Nephron (organoid): ENCODE results near the gene LNPEP.

Source experiments
- H3K27ac Mint-ChIP-seq, 3 experiments: 2 replicates each; pipeline ENCODE4 v1.8.0; 2020; ENCODE audit warnings: mixed read lengths in 3 of 3, mild to moderate bottlenecking in 2 of 3, moderate library complexity in 1 of 3
- H3K27me3 Mint-ChIP-seq: 2 replicates; pipeline ENCODE4 v1.8.0; 2021; ENCODE audit warnings: low read depth, mild to moderate bottlenecking, moderate library complexity, mixed read lengths
- H3K36me3 Mint-ChIP-seq: 2 replicates; pipeline ENCODE4 v1.8.0; 2020; ENCODE audit warnings: low read depth, mixed read lengths
- H3K4me1 Mint-ChIP-seq: 2 replicates; pipeline ENCODE4 v1.8.0; 2020; ENCODE audit warnings: mixed read lengths
- H3K4me3 Mint-ChIP-seq, 3 experiments: 2 replicates each; pipeline ENCODE4 v1.8.0; 2020; ENCODE audit warnings: mild to moderate bottlenecking in 3 of 3, mixed read lengths in 3 of 3, moderate library complexity in 2 of 3
- H3K9me3 Mint-ChIP-seq: 2 replicates; pipeline ENCODE4 v1.8.0; 2020; ENCODE audit warnings: mixed read lengths
- CTCF ChIP-seq, 3 experiments: fragments of 200-600 bp; sonication (generic); IDR thresholded peaks; one replicate each; pipeline ENCODE4 v1.5.0; 2021; ENCODE audit warnings: antibody characterized with exemption in 3 of 3; ENCODE audit not compliant: unreplicated experiment in 3 of 3

LNPEP gene

GRCh38 chr5:96902876-96903275, 33.0 kb upstream of the LNPEP start:
- H3K9me3 Mint-ChIP-seq = no peaks in the 10 kb centered on the region
- no peaks in the 10 kb centered on the region for H3K27me3 Mint-ChIP-seq
- no peaks in the 10 kb centered on the region for H3K4me1 Mint-ChIP-seq

DNA sequence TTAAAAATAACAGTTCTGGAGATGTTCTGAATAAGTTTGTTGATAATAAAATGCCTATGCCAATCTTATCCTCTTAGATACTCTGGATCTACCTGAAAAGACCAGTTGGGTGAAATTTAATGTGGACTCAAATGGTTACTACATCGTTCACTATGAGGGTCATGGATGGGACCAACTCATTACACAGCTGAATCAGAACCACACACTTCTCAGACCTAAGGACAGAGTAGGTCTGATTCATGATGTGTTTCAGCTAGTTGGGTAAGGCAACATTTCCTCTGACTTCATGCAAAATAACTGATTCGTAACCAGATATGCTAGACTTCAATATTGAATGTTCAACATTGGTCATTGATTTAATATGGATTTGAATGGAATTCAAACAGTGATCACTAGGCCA, 32.6 kb upstream of the LNPEP start:
- TF ChIP-seq CTCF (IDR thresholded peaks at IDR 0.05; ENCODE audit: unreplicated experiment in 3 of 3) = no peak
- Mint-ChIP-seq H3K36me3 (no peaks in the 10 kb centered on the region), H3K27me3 (no peaks in the 10 kb centered on the region), H3K9me3 (no peaks in the 10 kb centered on the region), H3K4me3 (no peak overlapping the region), H3K4me1 (no peaks in the 10 kb centered on the region), H3K27ac (no peak overlapping the region)

More at GRCh38 chr5:96902876-96903275, 33.0 kb upstream of the LNPEP start:
- no peaks in the 10 kb centered on the region for H3K36me3 Mint-ChIP-seq
- no peak for TF ChIP-seq CTCF (IDR thresholded peaks at IDR 0.05; ENCODE audit: unreplicated experiment in 3 of 3)
- H3K4me3 Mint-ChIP-seq = no peak overlapping the region
- H3K27ac Mint-ChIP-seq = no peak overlapping the region

- no peak for TF ChIP-seq CTCF (IDR thresholded peaks at IDR 0.05; ENCODE audit: unreplicated experiment in 3 of 3)
- Mint-ChIP-seq H3K9me3 (no peaks in the 10 kb centered on the region), H3K4me3 (no peak overlapping the region), H3K4me1 (no peaks in the 10 kb centered on the region), H3K27ac (no peak overlapping the region), H3K36me3 (no peaks in the 10 kb centered on the region), H3K27me3 (no peaks in the 10 kb centered on the region)
These were observed 31.6 kb upstream of the LNPEP start for GRCh38 chr5:96904054-96904931.

DNA sequence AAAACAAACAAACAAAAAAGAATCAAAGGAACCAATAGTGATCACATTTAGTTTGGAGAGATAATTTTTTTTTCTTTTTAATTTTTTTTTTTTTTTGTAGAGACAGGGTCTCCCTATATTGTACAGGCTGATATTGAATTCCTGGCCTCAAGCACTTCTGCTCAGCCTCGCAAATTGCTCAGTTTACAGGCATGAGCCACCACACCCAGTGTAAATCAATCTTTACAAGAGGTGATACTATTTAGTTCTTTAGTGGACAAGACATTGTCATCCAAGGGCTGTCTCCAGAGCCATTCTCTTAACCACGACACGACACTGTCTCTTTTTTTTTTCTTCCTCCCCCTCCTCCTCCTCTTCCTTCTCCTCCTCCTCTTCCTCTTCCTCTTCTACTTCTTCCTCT, 30.0 kb upstream of the LNPEP start:
- H3K27ac Mint-ChIP-seq = no peak overlapping the region
- no peak for TF ChIP-seq CTCF (IDR thresholded peaks at IDR 0.05; ENCODE audit: unreplicated experiment in 3 of 3)
- H3K4me3 Mint-ChIP-seq = no peak overlapping the region
- no peaks in the 10 kb centered on the region for H3K4me1 Mint-ChIP-seq
- H3K9me3 Mint-ChIP-seq = no peaks in the 10 kb centered on the region
- H3K36me3 Mint-ChIP-seq = no peaks in the 10 kb centered on the region
- no peaks in the 10 kb centered on the region for H3K27me3 Mint-ChIP-seq

- H3K36me3 Mint-ChIP-seq = no peaks in the 10 kb centered on the region
- no peak overlapping the region for H3K27ac Mint-ChIP-seq
- H3K27me3 Mint-ChIP-seq = no peaks in the 10 kb centered on the region
- H3K9me3 Mint-ChIP-seq = no peaks in the 10 kb centered on the region
- no peak for TF ChIP-seq CTCF (IDR thresholded peaks at IDR 0.05; ENCODE audit: unreplicated experiment in 3 of 3)
- no peak overlapping the region for H3K4me3 Mint-ChIP-seq
- no peaks in the 10 kb centered on the region for H3K4me1 Mint-ChIP-seq
These were observed 26.9 kb upstream of the LNPEP start for GRCh38 chr5:96909003-96909402.

DNA sequence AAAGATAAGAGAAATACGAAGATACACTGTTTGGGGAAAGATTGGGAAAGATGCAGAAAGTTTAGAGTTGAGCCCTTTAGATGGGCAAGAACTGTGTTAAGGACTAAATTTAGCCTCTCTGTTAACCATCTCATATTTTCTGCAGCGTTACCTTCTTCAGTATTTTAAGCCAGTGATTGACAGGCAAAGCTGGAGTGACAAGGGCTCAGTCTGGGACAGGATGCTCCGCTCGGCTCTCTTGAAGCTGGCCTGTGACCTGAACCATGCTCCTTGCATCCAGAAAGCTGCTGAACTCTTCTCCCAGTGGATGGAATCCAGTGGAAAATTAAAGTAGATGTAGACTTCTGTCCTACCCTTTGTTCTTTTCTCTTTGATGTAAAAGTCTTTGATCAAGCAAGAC, 26.4 kb upstream of the LNPEP start:
- no peak for TF ChIP-seq CTCF (IDR thresholded peaks at IDR 0.05; ENCODE audit: unreplicated experiment in 3 of 3)
- Mint-ChIP-seq H3K36me3 (no peaks in the 10 kb centered on the region), H3K9me3 (no peaks in the 10 kb centered on the region), H3K27ac (no peak overlapping the region), H3K4me1 (no peaks in the 10 kb centered on the region), H3K4me3 (no peak overlapping the region), H3K27me3 (no peaks in the 10 kb centered on the region)
